Measurements from ENCODE around the gene BEST2.

BEST2 gene

DNA sequence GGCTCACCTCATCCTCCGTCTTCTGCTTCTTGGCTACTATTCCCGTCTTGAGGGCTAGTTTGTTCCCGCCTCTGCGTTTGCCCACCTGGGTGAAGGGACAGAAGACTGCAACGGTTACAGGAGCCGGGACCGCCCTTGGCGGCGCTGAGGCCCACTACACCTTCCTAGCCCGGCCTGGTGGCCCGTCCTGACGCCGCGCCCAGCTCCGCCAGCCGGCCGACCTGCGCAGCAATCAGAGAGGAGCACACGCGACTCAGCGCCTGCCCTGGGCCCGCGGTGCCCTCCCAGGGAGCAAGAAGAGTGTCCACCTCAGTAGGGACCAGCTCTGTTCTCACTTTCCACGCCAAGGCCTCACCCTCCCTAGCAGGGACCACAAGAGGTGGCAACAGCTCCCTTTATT is 20.3 kb upstream of the BEST2 start:
- no peak for DNase-seq

GRCh38 chr19:12733369-12734214 is 18.0 kb upstream of the BEST2 start:
- DNase-seq = peak; percentile 80

GRCh38 chr19:12736995-12737834 is 14.4 kb upstream of the BEST2 start, which contains the start of gene GET3:
Gene GET3, plus strand, starts transcription at chr19:12737497. Its CDS starts 9 bp downstream, at chr19:12737506.
- peak; percentile 95 for DNase-seq

GRCh38 chr19:12737835-12738351 is 13.7 kb upstream of the BEST2 start:
- no peak for DNase-seq

DNA sequence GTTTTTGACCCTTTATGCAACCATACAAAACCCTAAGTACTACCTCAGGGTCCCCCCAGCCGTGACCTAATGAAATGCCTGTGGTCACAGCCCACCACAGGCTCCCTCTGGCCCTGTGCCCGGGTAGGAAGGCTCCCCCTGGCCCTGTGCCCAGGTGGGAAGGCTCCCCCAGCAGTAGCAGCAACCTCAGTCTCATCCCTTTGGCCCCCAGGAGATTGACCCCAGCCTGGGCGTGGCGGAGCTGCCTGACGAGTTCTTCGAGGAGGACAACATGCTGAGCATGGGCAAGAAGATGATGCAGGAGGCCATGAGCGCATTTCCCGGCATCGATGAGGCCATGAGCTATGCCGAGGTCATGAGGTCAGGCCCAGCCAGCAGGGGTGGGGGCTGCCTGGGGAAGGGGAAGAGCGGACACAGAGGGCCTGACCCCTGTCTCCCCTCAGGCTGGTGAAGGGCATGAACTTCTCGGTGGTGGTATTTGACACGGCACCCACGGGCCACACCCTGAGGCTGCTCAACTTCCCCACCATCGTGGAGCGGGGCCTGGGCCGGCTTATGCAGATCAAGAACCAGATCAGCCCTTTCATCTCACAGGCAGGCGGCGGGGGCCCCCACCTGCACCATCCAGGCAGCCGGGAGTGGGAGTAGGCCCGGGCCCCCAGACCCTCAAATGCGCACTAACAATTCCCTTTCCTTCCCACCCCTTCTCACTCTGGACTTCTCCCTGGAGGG is 6.3 kb upstream of the BEST2 start:
- no peak for DNase-seq

- DNase-seq = no peak
These were observed 3.1 kb upstream of the BEST2 start for GRCh38 chr19:12748489-12748888.

GRCh38 chr19:12749938-12750521 is 1.6 kb upstream of the BEST2 start:
- DNase-seq = no peak

GRCh38 chr19:12750851-12751250 is 740 bp upstream of the BEST2 start:
- no peak for DNase-seq

DNA sequence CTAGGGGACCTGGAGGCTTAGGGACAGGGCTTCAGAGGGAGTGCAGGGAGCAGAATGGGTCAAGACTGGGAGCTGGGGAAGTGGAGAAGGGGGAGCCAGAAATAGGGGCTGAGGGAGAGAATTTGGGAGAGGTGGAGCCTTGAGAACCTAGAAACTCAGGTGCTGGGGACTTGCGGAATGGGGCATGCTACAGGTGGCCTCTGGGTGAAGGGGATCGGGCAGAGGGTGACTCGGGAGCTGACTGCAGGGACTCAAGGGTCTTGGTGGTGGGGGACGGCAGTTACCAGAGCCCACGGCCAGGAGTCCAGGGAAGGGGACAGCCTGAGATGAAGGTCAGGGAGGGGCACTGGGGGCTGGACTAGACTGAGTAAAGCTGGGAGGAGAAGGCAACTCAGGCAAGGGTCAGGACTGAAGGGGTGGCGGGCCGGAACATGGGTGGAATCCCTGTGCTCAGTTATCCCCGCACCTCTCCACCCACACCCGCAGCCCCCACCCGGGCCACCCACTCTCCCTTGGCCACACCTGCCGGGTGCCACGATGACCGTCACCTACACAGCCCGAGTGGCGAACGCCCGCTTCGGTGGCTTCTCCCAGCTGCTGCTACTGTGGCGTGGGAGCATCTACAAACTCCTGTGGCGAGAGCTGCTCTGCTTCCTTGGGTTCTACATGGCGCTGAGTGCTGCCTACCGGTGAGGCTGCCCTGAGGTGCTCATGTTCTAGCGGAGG is 628 bp downstream of the BEST2 start:
- no peak for DNase-seq

DNA sequence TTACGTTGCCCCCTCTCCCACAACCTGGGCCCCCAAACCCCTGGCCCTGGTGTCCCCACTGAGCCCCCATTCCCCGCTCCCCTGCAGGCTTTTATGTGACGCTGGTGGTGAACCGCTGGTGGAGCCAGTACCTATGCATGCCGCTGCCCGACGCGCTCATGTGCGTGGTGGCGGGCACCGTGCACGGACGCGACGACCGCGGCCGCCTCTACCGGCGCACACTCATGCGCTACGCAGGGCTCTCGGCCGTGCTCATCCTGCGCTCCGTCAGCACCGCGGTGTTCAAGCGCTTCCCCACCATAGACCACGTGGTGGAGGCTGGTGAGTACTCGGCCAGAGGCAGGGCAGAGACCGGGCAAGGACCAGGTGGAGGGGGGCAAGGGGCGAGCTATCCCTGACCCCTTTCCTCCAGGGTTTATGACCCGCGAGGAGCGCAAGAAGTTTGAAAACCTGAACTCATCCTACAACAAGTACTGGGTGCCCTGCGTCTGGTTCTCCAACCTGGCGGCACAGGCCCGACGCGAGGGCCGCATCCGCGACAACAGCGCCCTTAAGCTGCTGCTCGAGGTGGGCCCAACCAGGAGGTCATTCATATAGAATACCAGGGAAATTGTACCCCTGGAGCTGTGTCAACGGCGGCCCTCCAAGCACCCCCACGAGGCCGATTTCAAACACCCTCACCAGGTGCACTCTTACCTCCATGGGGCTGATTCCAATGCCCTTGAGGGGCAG is 3.0 kb downstream of the BEST2 start:
- no peak for DNase-seq

- no peak for DNase-seq
These were observed 4.7 kb downstream of the BEST2 start for GRCh38 chr19:12756150-12756883.

DNA sequence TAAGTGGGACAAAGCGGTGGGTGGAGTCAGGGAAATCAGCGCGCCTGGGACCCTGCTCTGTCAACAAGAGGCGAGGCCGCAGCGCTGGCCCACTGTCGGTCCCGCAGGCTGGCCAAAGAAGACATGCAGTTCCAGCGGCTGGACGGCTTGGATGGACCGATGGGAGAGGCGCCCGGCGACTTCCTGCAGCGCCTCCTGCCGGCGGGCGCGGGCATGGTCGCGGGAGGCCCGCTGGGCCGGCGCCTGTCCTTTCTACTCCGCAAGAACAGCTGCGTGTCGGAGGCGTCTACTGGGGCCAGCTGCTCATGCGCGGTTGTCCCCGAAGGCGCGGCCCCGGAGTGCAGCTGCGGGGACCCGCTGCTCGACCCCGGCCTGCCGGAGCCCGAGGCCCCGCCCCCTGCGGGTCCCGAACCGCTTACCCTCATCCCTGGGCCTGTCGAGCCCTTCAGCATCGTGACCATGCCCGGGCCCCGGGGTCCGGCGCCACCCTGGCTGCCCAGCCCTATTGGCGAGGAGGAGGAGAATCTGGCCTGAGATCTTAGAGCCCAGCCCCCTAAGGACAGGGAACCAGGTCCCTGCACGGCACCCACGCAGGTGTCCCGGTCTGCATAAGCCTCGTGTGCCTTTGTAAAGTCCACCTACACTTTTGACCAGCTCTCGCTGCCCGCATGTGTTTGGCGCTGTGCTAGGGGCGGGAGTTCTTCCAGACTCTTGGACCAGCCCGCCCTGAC is 6.1 kb downstream of the BEST2 start:
- peak; percentile 72 for DNase-seq

DNA sequence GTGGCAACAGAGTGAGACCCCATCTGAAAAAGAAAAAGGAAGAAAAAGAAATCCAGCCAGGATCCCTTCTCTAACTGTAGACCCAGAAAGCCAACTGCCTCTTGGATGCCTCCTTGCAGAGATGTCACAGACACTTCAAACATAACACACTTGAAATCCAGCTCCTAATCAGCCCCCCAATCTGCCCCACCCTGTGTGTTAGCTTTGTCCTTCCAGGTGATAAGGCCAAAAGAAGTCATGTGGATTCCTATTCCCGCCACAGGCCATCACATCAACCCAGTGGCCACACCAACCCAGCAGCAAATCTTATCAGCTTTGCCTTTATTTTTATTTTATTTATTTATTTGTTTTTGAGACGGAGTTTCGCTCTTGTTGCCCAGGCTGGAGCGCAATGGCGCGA is 8.1 kb downstream of the BEST2 start:
- DNase-seq = no peak

GRCh38 chr19:12763100-12763499 is 11.5 kb downstream of the BEST2 start:
- no peak for DNase-seq

DNA sequence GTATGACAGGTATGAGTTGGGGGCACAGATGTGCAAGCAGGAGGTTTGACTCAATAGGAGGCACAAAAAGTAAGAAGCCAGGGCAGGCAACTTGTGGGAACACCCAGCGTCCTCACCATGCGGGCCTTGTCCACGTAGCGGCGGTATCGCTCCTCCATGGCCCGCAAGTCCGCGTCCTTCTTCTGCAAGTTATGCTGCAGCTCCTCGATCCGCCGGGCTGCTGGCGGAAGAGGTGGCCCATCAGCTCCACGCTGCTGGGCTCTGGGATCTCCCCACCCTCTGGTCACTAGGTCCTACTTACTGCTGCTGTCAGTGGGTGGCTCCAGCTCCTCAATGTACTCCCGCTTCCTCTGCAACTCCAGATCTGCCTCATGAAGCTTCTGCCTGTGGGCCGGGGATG is 13.1 kb downstream of the BEST2 start:
- DNase-seq = no peak

DNA sequence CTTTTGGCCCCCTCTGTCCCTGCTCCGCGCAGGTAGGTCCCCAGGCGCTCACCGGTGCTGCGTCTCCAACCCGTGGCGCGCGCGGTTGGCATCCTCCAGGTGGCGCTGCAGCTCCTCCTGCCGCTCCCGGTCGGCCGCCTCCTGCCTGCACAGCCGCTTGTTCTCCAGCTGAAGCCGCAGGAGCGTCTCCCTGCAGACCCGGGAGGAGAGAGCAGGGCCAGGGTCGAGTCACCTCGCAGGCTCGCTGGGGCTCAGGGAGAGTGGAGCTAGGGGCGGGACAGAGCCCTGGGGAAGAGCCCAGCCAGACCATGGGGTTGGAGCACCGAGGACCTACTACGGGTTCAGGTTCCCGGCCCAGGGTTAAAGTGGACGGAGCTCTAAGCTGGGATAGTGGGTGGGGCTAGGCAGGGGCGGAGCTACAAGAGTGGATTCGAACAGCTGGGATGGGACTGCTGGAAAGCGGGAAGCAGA is 14.5 kb downstream of the BEST2 start:
- peak; percentile 75 for DNase-seq

DNA sequence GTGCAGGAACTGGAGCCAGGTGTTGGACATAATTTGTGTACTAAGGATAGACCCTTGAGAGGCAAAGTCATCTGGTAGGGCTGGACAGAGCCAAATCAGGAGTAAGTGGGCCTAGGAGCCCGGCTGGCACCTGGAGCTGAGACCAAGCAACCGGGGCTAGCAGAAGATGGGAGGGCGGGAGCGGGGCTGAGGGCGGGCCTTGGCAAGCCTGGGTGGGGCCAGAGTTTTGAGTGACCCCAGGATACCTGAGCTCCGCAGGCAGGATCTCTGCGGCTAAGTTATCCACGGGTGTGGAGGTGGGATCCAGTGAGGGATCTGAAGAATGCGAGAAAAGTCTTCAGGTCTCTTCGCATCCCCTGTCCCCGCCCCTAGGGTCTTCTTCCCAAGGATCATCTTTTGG is 15.6 kb downstream of the BEST2 start:
- DNase-seq = no peak

GRCh38 chr19:12767666-12768065 is 16.1 kb downstream of the BEST2 start:
- no peak for DNase-seq

GRCh38 chr19:12769689-12770088 is 18.1 kb downstream of the BEST2 start:
- DNase-seq = peak; percentile 76

GRCh38 chr19:12770922-12771321 is 19.3 kb downstream of the BEST2 start:
- DNase-seq = no peak
